ENCODE measurements around the gene MED9.
"Not testable (repeated sequence)": the region's sequence is repeated elsewhere in the genome, so short reads cannot be mapped to it uniquely, and the experiment has no call there.

GRCh38 chr17:17430924-17431323, 45.9 kb upstream of the MED9 start:
- not testable (repeated sequence) for TF ChIP-seq CTCF (conservative IDR thresholded peaks at IDR 0.05; ENCODE audit: low read length); EZH2phosphoT487 (IDR thresholded peaks at IDR 0.05; ENCODE audit: borderline replicate concordance, low read depth, low read length)

Measured in OCI-LY7 (cell line).